GM12878 (cell line): ENCODE measurements around the gene PATJ. TPM values are rescaled to one million over a fixed set of nuclear protein-coding genes. Genes with fewer than 3 reads are reported as not detected.

Experiments used
- ATAC-seq: fragments of 200-7000 bp; cut with Tn5 transposase; 3 replicates; pipeline ENCODE4 v1.9.1; 2020; ENCODE audit warnings: mild to moderate bottlenecking, moderate library complexity
- BruUV-seq: library from RNA; stranded (reverse); fragments of 400-500 nt; replicated peaks from 2 replicates; lab custom pipeline; 2021; lab: Mats Ljungman, UMichigan
- CTCF ChIA-PET: fragments of 300-600 bp; sonication (Branson Sonifier 250); formaldehyde crosslinking; extraction: SDS; loops from one replicate; lab custom pipeline; 2021; ENCODE audit warnings: inconsistent platforms; lab: Yijun Ruan, JAX
- POLR2A ChIA-PET: fragments of 350-600 bp; formaldehyde crosslinking; extraction: SDS; loops from one replicate; lab custom pipeline; 2021; ENCODE audit warnings: inconsistent platforms; lab: Charles Lee
- RAD21 ChIA-PET: fragments of 300-600 bp; sonication (Branson Sonifier 250); formaldehyde crosslinking; loops from one replicate; lab custom pipeline; 2023; ENCODE audit warnings: antibody characterized with exemption; ENCODE audit not compliant: unreplicated experiment; lab: Charles Lee
- SMC1A ChIA-PET: fragments of 300-600 bp; sonication (Branson Sonifier 250); formaldehyde crosslinking; loops from one replicate; lab custom pipeline; 2023; ENCODE audit not compliant: unreplicated experiment, uncharacterized antibody; lab: Charles Lee
- DNase-seq: peaks from one replicate; pipeline ENCODE4 v3.0.0-alpha.2; 2011; ENCODE audit warnings: low read depth, low spot score
- FAIRE-seq: peaks from 3 replicates; lab custom pipeline; 2011; peaks lifted over from hg19 to GRCh38; lab: Jason Lieb, UNC
- H2AFZ ChIP-seq: 2 replicates; pipeline ENCODE4 v1.6.0; 2011; ENCODE audit warnings: low read depth, low read length, control low read depth; ENCODE audit not compliant: control insufficient read depth
- H3K27ac ChIP-seq: 2 replicates; pipeline ENCODE4 v1.5.1; 2011; ENCODE audit warnings: control low read depth; ENCODE audit not compliant: control insufficient read depth, insufficient read depth
- H3K27me3 ChIP-seq, 2 experiments: replicated peaks in 1 of 2; 2 replicates each; pipeline versions ENCODE4 v1.6.0 to v1.6.1; 2011; ENCODE audit warnings: low read length in 1 of 2; ENCODE audit not compliant: control insufficient read depth in 2 of 2, insufficient read depth in 2 of 2
- H3K36me3 ChIP-seq, 2 experiments: 2 replicates each; pipeline ENCODE4 v1.5.1; 2011; ENCODE audit warnings: low read length in 1 of 2; ENCODE audit not compliant: control insufficient read depth in 2 of 2, insufficient read depth in 2 of 2
- H3K4me1 ChIP-seq: 2 replicates; pipeline ENCODE4 v1.6.1; 2011; ENCODE audit warnings: mild to moderate bottlenecking, low read length, moderate library complexity, mixed read lengths; ENCODE audit not compliant: control insufficient read depth, insufficient read depth
- H3K4me2 ChIP-seq: 2 replicates; pipeline ENCODE4 v1.6.0; 2011; ENCODE audit warnings: control low read depth; ENCODE audit not compliant: control insufficient read depth, insufficient read depth
- H3K4me3 ChIP-seq: fragments of 200-600 bp; sonication (generic); 2 replicates; pipeline ENCODE4 v1.5.1; 2016
- H3K79me2 ChIP-seq: 2 replicates; pipeline ENCODE4 v1.6.0; 2011; ENCODE audit warnings: low read length; ENCODE audit not compliant: control insufficient read depth, insufficient read depth
- H3K9ac ChIP-seq: 2 replicates; pipeline ENCODE4 v1.8.0; 2011; ENCODE audit warnings: low read length, control low read depth, mixed read lengths; ENCODE audit not compliant: control insufficient read depth, insufficient read depth
- H3K9me3 ChIP-seq: replicated peaks from 3 replicates; pipeline ENCODE4 v1.5.1; 2011; ENCODE audit warnings: mild to moderate bottlenecking, low read length; ENCODE audit not compliant: control insufficient read depth, insufficient read depth
- H4K20me1 ChIP-seq: 2 replicates; pipeline ENCODE4 v1.6.0; 2011; ENCODE audit not compliant: control insufficient read depth, insufficient read depth
- KLF5 ChIP-seq: fragments of 450-650 bp; IDR thresholded peaks from 2 replicates; pipeline ENCODE4 v1.6.1; 2014; ENCODE audit warnings: mild to moderate bottlenecking; ENCODE audit not compliant: partially characterized antibody
- POU2F2 ChIP-seq: IDR thresholded peaks from 3 replicates; pipeline ENCODE4 v1.6.1; 2011; ENCODE audit warnings: low read depth, mild to moderate bottlenecking, low read length, borderline replicate concordance
- RB1 ChIP-seq: fragments of 450-650 bp; formaldehyde crosslinking; IDR thresholded peaks from 2 replicates; pipeline ENCODE4 v1.6.1; 2017; ENCODE audit warnings: mild to moderate bottlenecking, borderline replicate concordance
- YBX1 ChIP-seq: fragments of 450-650 bp; IDR thresholded peaks from 2 replicates; pipeline ENCODE4 v1.6.1; 2016; ENCODE audit warnings: antibody characterized with exemption
- WGBS: methylation state at CpG from one replicate; pipeline ENCODE4 v1.1.6; 2016; ENCODE audit warnings: low lambda C conversion rate; ENCODE audit not compliant: insufficient replicate concordance, insufficient coverage; ENCODE audit errors: missing lambda C conversion rate; 5-methylcytosine and 5-hydroxymethylcytosine counted together
- in situ Hi-C: fragments of 300-500 bp; cut with MboI; formaldehyde crosslinking; loops from 9 replicates; pipeline ENCODE4 v1.14.3; 2018; ENCODE audit warnings: mixed read lengths
- intact Hi-C: fragments of 100-400 bp; cut with micrococcal nuclease; formaldehyde crosslinking; loops from one replicate; pipeline ENCODE4 v1.14.2; 2022; ENCODE audit not compliant: unreplicated experiment
- polyA plus RNA-seq, 11 experiments: library from polyadenylated mRNA; depleted of rRNA in 4 of 11; unstranded in 6 of 11; stranded (reverse) in 5 of 11; fragments of >200 nt; fragmentation: Nextera tagmentation in 4 of 11; fragmentation: Illumina TruSeq in 1 of 11; extraction: Ambion mirVana in 4 of 11; extraction: Trizol in 1 of 11; gene quantifications; 1 replicate in 1 of 11; 2 replicates in 10 of 11; pipeline versions ENCODE4 v1.2.1 to v1.2.3, GENCODE V29; 2011 to 2016; ENCODE audit warnings: inconsistent platforms in 2 of 11, missing spikeins in 2 of 11, low read depth in 1 of 11
- total RNA-seq, 4 experiments: library from RNA; depleted of rRNA in 3 of 4; stranded (reverse); fragments of >200 nt in 3 of 4; fragmentation: Illumina TruSeq in 1 of 4; extraction: Trizol in 1 of 4; gene quantifications; 2 replicates each; pipeline versions ENCODE4 v1.2.1 to v1.2.3, GENCODE V29; 2013 to 2021
- TF ChIP-seq, protein P1 (sequence below): IDR thresholded peaks from 2 replicates; pipeline ENCODE4 v1.6.1; 2011; ENCODE audit warnings: borderline replicate concordance, low read depth, mild to moderate bottlenecking, moderate library complexity, mixed read lengths, low read length; ENCODE audit not compliant: insufficient read depth; ENCODE audit errors: extremely low read length

PATJ gene
- total and polyA plus RNA-seq, 10 of the 15 experiments (the other 5 are each of a cell fraction or from before 2014, with no cell fraction given) = 2.8 to 13.9 (median 6.9) TPM

DNA sequence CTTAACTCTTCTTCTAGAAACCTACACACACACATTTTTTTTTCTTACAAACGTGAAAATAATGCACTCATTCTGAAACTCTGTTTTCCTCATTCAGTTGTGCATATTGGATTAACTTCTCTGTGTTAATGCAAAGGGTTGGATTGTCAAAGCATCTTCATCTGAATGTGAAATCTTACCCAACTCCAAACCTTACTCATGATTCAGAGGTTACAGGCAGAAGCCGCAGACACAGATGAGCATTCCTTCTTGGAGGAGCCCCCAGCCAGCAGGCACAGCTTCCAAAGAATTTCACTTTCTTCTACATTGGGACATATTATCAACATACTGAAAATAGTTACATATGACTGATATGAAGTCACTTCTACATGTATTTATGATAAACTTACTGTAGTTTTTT lies 15.7 kb downstream of the PATJ start (continued):
- TF ChIP-seq, protein P1, sequence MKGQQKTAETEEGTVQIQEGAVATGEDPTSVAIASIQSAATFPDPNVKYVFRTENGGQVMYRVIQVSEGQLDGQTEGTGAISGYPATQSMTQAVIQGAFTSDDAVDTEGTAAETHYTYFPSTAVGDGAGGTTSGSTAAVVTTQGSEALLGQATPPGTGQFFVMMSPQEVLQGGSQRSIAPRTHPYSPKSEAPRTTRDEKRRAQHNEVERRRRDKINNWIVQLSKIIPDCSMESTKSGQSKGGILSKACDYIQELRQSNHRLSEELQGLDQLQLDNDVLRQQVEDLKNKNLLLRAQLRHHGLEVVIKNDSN = no peak
- TF ChIP-seq YBX1 (no peak), KLF5 (no peak)
- TF ChIP-seq, all 136 proteins: peak for 0

DNA sequence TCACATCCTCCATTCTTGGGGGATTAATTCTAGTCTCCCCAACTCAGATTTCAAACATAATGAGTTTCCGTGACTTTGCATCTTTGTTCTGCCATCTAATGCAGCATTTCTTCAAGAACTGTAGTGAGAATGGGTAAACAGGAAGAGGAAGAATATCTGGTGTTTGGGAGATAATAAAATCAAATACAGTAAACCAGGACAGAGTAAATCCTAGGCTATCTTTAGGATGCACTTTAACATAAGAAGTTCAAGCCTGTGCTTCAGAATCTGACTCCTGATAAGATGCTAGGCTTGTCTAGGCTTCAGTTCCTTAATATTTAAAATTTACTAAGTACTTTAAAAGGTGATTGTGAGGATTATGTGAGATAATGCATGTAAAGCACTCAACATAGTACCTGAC lies 27.9 kb downstream of the PATJ start:
- CTCF ChIA-PET = interaction anchor here (0.7 to 1.3 kb wide), 2 partner anchors 11 to 119 kb away, joined by 3 read pairs; no protein-coding TSS in a partner anchor
- H3K4me1 ChIP-seq = no peaks in the 10 kb centered on the region
- DNase-seq (no peak), FAIRE-seq (no peak), ATAC-seq (no peak)
- WGBS = 100% methylated on average over 1 of the region's 1 CpG
- in situ Hi-C loops = no loop called here
- H3K79me2 ChIP-seq = no peaks in the 10 kb centered on the region
- RAD21 ChIA-PET = interaction anchor here (1.0 kb wide), 1 partner anchor 13 kb away, joined by 3 read pairs; no protein-coding TSS in a partner anchor
- H3K36me3 ChIP-seq = no peaks in the 10 kb centered on the region
- H4K20me1 ChIP-seq = no peaks in the 10 kb centered on the region
- no TSS peak for BruUV-seq
- POLR2A ChIA-PET = no interaction called here
- no peak overlapping the region for H3K4me2 ChIP-seq
- TF ChIP-seq RB1 = no peak
- TF ChIP-seq POU2F2 = no peak
- H3K9ac ChIP-seq = no peak overlapping the region
- H3K4me3 ChIP-seq = no peak overlapping the region
- SMC1A ChIA-PET = no interaction called here
- no peaks in the 10 kb centered on the region for H3K9me3 ChIP-seq
- no peaks in the 10 kb centered on the region for H3K27me3 ChIP-seq
- no peak overlapping the region for H2AFZ ChIP-seq
- no peak overlapping the region for H3K27ac ChIP-seq
- intact Hi-C loops = no loop called here
